Stimulated activated CD8-positive, alpha-beta memory T cell treated with anti-CD3 and anti-CD28 coated beads, Interleukin-15, amount 100 ng/mL, for 24 hours (primary cell): ENCODE measurements around the gene PLEKHM1.

Source experiments
- DNase-seq: peaks from one replicate; pipeline ENCODE4 v3.0.0-alpha.2; 2020; ENCODE audit warnings: low read depth

Gene PLEKHM1

GRCh38 chr17:45398800-45399199, 91.7 kb downstream of the PLEKHM1 start:
- no peak for DNase-seq

GRCh38 chr17:45397796-45398195, 92.7 kb downstream of the PLEKHM1 start:
- DNase-seq, result no peak

GRCh38 chr17:45396496-45397205, 93.9 kb downstream of the PLEKHM1 start:
- no peak for DNase-seq

- no peak for DNase-seq
These were observed 94.7 kb downstream of the PLEKHM1 start for GRCh38 chr17:45395569-45396415.

- DNase-seq, result no peak
These were observed 95.5 kb downstream of the PLEKHM1 start for GRCh38 chr17:45394913-45395568.

GRCh38 chr17:45394564-45394912, 96.0 kb downstream of the PLEKHM1 start:
- no peak for DNase-seq

- no peak for DNase-seq
These were observed 96.4 kb downstream of the PLEKHM1 start for GRCh38 chr17:45394091-45394490.

- DNase-seq, result no peak
These were observed 97.1 kb downstream of the PLEKHM1 start for GRCh38 chr17:45393411-45393810.

GRCh38 chr17:45391918-45392317, 98.6 kb downstream of the PLEKHM1 start:
- no peak for DNase-seq

- no peak for DNase-seq
These were observed 99.2 kb downstream of the PLEKHM1 start for GRCh38 chr17:45391291-45391690.

GRCh38 chr17:45389354-45389753, 101.2 kb downstream of the PLEKHM1 start:
- DNase-seq, result no peak

- DNase-seq, result no peak
These were observed 101.8 kb downstream of the PLEKHM1 start for GRCh38 chr17:45388604-45389325.

GRCh38 chr17:45387739-45388138, 102.8 kb downstream of the PLEKHM1 start:
- DNase-seq, result no peak

- DNase-seq, result no peak
These were observed 104.3 kb downstream of the PLEKHM1 start for GRCh38 chr17:45386178-45386577.
